Mesendoderm (in vitro differentiated cells): ENCODE measurements around the gene SPINK8.

Experiments
- DNase-seq: peaks from one replicate; pipeline ENCODE4 v3.0.0; 2013
- H2AK5ac ChIP-seq: 2 replicates; pipeline ENCODE4 v1.6.1; 2013; ENCODE audit warnings: low read length, inconsistent platforms
- H2BK120ac ChIP-seq: 2 replicates; pipeline ENCODE4 v1.6.1; 2013; ENCODE audit warnings: low read depth, mild to moderate bottlenecking, low read length, moderate library complexity, mixed read lengths
- H2BK15ac ChIP-seq: replicated peaks from 2 replicates; pipeline ENCODE4 v1.6.1; 2013; ENCODE audit warnings: low read depth, mild to moderate bottlenecking, moderate library complexity
- H2BK5ac ChIP-seq: 2 replicates; pipeline ENCODE4 v1.6.1; 2013; ENCODE audit warnings: low read length, inconsistent platforms
- H3K18ac ChIP-seq: 2 replicates; pipeline ENCODE4 v1.6.1; 2013; ENCODE audit warnings: mild to moderate bottlenecking, low read length, mixed read lengths
- H3K23ac ChIP-seq: one replicate; pipeline ENCODE4 v1.6.1; 2013; ENCODE audit warnings: low read length
- H3K27ac ChIP-seq: 2 replicates; pipeline ENCODE4 v1.5.1; 2013; ENCODE audit warnings: low read depth, mild to moderate bottlenecking, inconsistent platforms, low read length, moderate library complexity
- H3K27me3 ChIP-seq: 2 replicates; pipeline ENCODE4 v1.6.1; 2013; ENCODE audit warnings: low read length, control low read depth, mild to moderate bottlenecking, inconsistent platforms; ENCODE audit not compliant: insufficient read depth, poor library complexity
- H3K36me3 ChIP-seq: 2 replicates; pipeline ENCODE4 v1.6.1; 2013; ENCODE audit warnings: low read length, inconsistent platforms; ENCODE audit not compliant: control insufficient read depth, insufficient read depth
- H3K4ac ChIP-seq: one replicate; pipeline ENCODE4 v1.6.1; 2013; ENCODE audit warnings: low read depth, mild to moderate bottlenecking, low read length, moderate library complexity
- H3K4me1 ChIP-seq: 2 replicates; pipeline ENCODE4 v1.6.1; 2013; ENCODE audit warnings: low read depth, low read length, inconsistent platforms; ENCODE audit not compliant: control insufficient read depth
- H3K4me2 ChIP-seq: 2 replicates; pipeline ENCODE4 v1.6.1; 2013; ENCODE audit warnings: low read length
- H3K4me3 ChIP-seq: 2 replicates; pipeline ENCODE4 v1.5.1; 2013; ENCODE audit warnings: mild to moderate bottlenecking, low read length
- H3K56ac ChIP-seq: one replicate; pipeline ENCODE4 v1.6.1; 2013; ENCODE audit warnings: low read length
- H3K79me1 ChIP-seq: 2 replicates; pipeline ENCODE4 v1.6.1; 2013; ENCODE audit warnings: low read length, inconsistent platforms
- H3K79me2 ChIP-seq: 2 replicates; pipeline ENCODE4 v1.6.1; 2013; ENCODE audit warnings: mild to moderate bottlenecking, low read length; ENCODE audit not compliant: control insufficient read depth, insufficient read depth
- H3K9ac ChIP-seq: 2 replicates; pipeline ENCODE4 v1.6.1; 2013; ENCODE audit warnings: low read length, inconsistent platforms
- H4K5ac ChIP-seq: one replicate; pipeline ENCODE4 v1.6.1; 2013; ENCODE audit warnings: low read length
- H4K8ac ChIP-seq: one replicate; pipeline ENCODE4 v1.6.1; 2013; ENCODE audit warnings: low read depth, mild to moderate bottlenecking, control low read depth, low read length, moderate library complexity
- WGBS: extraction: QIAGEN DNeasy Blood & Tissue Kit; methylation state at CpG from one replicate; pipeline ENCODE4 v1.1.7; 2013; ENCODE audit warnings: low lambda C conversion rate, missing lambda C conversion rate; ENCODE audit not compliant: insufficient coverage; ENCODE audit errors: extremely low coverage; 5-methylcytosine and 5-hydroxymethylcytosine counted together

SPINK8 gene

DNA sequence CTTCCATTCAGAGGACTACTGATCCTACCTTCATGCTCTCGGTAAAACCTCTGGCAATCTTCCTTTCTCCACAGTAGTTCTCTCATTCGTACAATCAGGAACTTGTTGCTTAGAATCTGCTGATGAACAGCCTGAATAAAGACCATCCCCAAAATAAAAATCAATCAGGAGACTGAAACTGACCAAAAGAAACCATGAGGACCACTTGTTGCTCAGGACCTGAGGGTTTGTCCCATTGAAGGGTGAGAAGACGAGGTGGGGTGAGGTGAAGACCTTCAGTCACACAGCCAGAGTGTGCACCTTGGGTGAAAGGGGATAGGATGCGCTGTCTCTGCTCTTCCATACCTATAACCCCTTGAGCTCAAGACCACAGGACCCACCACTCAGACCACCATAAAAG, 36.8 kb downstream of the SPINK8 start:
- no peak overlapping the region for H4K8ac ChIP-seq
- H3K4me1 ChIP-seq: peaks cover 3% of the 10 kb centered on the region
- H4K5ac ChIP-seq: no peak overlapping the region
- H3K56ac ChIP-seq: no peak overlapping the region
- peaks cover 2% of the 10 kb centered on the region for H3K36me3 ChIP-seq
- peaks cover 2% of the 10 kb centered on the region for H3K79me2 ChIP-seq
- no peak overlapping the region for H3K4ac ChIP-seq
- no peak overlapping the region for H3K4me3 ChIP-seq
- no peak overlapping the region for H2BK120ac ChIP-seq
- no peaks in the 10 kb centered on the region for H3K27me3 ChIP-seq
- H3K27ac ChIP-seq: no peak overlapping the region
- H2BK5ac ChIP-seq: no peak overlapping the region
- no peak overlapping the region for H3K23ac ChIP-seq
- H3K18ac ChIP-seq: no peak overlapping the region
- H2AK5ac ChIP-seq: no peak overlapping the region
- DNase-seq: no peak
- H3K4me2 ChIP-seq: no peak overlapping the region
- H3K9ac ChIP-seq: no peak overlapping the region
- H2BK15ac ChIP-seq: no peak overlapping the region
- WGBS: no CpG with 5 or more reads among the region's 4 CpGs
- H3K79me1 ChIP-seq: peaks cover 8% of the 10 kb centered on the region

GRCh38 chr3:48294611-48295263, 38.7 kb downstream of the SPINK8 start:
- Histone ChIP-seq H4K8ac (no peak overlapping the region), H2AK5ac (no peak overlapping the region), H2BK5ac (no peak overlapping the region), H3K4me2 (no peak overlapping the region), H3K56ac (no peak overlapping the region), H3K79me1 (peaks cover 2% of the 10 kb centered on the region), H3K4me3 (no peak overlapping the region), H3K9ac (no peak overlapping the region), H3K27me3 (no peaks in the 10 kb centered on the region), H3K79me2 (peaks cover 2% of the 10 kb centered on the region), H2BK15ac (no peak overlapping the region), H3K18ac (no peak overlapping the region), H3K36me3 (peaks cover 2% of the 10 kb centered on the region), H2BK120ac (no peak overlapping the region), H3K27ac (no peak overlapping the region), H3K4me1 (no peaks in the 10 kb centered on the region), H3K4ac (no peak overlapping the region), H3K23ac (no peak overlapping the region), H4K5ac (no peak overlapping the region)
- no CpG with 5 or more reads among the region's 12 CpGs for WGBS
- DNase-seq: no peak

DNA sequence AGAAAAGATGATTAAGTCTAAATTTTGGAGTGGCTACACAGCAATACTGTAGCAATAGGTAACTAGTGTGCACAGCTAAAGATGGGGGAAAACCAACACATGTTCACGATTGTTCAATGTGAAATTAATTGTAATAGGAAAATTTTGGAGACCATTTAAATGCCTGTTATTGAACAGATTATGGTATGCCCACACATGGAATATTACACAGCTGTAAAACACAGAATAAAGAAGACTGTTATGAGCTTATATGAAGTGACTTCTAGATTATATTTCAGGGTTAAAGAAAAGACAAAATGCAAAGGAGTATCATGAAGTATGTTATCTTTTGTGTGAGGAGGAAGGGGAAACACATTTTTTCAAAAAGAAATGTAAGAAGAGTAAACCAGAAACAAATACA, 43.8 kb downstream of the SPINK8 start:
- Histone ChIP-seq H3K18ac (no peak overlapping the region), H3K4me1 (no peaks in the 10 kb centered on the region), H3K4me2 (no peak overlapping the region), H3K27me3 (no peaks in the 10 kb centered on the region), H3K27ac (no peak overlapping the region), H3K9ac (no peak overlapping the region), H3K79me1 (peaks cover 2% of the 10 kb centered on the region), H2BK5ac (no peak overlapping the region), H3K79me2 (no peaks in the 10 kb centered on the region), H4K8ac (no peak overlapping the region), H3K36me3 (no peaks in the 10 kb centered on the region), H3K4me3 (no peak overlapping the region), H3K4ac (no peak overlapping the region), H2BK15ac (no peak overlapping the region), H3K23ac (no peak overlapping the region), H4K5ac (no peak overlapping the region), H2AK5ac (no peak overlapping the region), H3K56ac (no peak overlapping the region), H2BK120ac (no peak overlapping the region)
- WGBS: no CpG with 5 or more reads among the region's 1 CpG
- no peak for DNase-seq

DNA sequence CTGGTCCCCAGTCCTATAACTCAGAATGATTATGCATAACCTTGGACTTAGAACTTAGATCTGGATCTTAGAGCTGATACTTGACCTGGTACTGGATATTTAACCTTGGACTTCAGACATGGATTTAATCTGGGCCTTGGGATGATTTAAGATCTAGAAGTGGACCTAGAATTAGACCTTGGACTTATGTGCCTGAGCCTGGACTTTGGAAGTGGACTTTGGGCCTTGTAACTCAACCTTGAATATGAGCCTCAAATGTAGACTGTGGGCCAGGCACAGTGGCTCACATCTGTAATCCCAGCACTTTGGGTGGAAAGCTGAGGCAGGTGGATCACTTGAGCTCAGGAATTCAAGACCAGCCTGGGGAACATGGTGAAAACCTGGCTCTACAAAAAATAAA, 46.4 kb downstream of the SPINK8 start:
- H3K4ac ChIP-seq: no peak overlapping the region
- no peak overlapping the region for H3K56ac ChIP-seq
- no peak overlapping the region for H3K4me2 ChIP-seq
- H3K9ac ChIP-seq: no peak overlapping the region
- H3K27me3 ChIP-seq: no peaks in the 10 kb centered on the region
- no peak overlapping the region for H2BK120ac ChIP-seq
- no peaks in the 10 kb centered on the region for H3K79me2 ChIP-seq
- H4K5ac ChIP-seq: no peak overlapping the region
- no peak overlapping the region for H3K18ac ChIP-seq
- H3K79me1 ChIP-seq: peaks cover 2% of the 10 kb centered on the region
- no peak overlapping the region for H3K4me3 ChIP-seq
- no peaks in the 10 kb centered on the region for H3K4me1 ChIP-seq
- no peak overlapping the region for H2BK15ac ChIP-seq
- H2BK5ac ChIP-seq: no peak overlapping the region
- DNase-seq: no peak
- no peak overlapping the region for H4K8ac ChIP-seq
- H3K36me3 ChIP-seq: no peaks in the 10 kb centered on the region
- H3K27ac ChIP-seq: no peak overlapping the region
- H2AK5ac ChIP-seq: no peak overlapping the region
- no peak overlapping the region for H3K23ac ChIP-seq

DNA sequence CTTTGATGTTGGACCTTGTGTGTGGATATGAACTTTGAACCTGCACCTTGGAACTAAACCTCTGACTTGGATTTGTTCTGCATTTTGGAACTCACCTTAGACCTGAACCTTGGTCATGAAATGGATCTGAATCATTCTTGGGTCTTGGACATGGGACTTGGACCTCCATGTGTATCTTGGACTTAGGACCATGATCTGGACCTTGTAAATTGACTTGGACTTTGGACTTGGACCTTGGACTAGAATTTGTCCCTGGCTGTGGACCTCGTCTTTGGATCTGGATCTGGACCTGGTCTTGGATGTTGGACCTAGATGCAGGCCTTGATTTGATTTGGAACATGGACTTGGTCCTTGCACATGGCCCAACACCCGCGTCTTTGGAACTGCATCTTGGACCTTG, 47.2 kb downstream of the SPINK8 start:
- Histone ChIP-seq H3K4me1 (no peaks in the 10 kb centered on the region), H3K79me1 (peaks cover 2% of the 10 kb centered on the region), H3K36me3 (no peaks in the 10 kb centered on the region), H3K79me2 (no peaks in the 10 kb centered on the region), H2BK15ac (no peak overlapping the region), H3K27me3 (no peaks in the 10 kb centered on the region), H3K4ac (no peak overlapping the region), H4K8ac (no peak overlapping the region), H4K5ac (no peak overlapping the region), H3K27ac (no peak overlapping the region), H2BK120ac (no peak overlapping the region), H3K4me3 (no peak overlapping the region), H3K9ac (no peak overlapping the region), H3K4me2 (no peak overlapping the region), H2BK5ac (no peak overlapping the region), H3K56ac (no peak overlapping the region), H3K23ac (no peak overlapping the region), H3K18ac (no peak overlapping the region), H2AK5ac (no peak overlapping the region)
- DNase-seq: no peak
- no CpG with 5 or more reads among the region's 3 CpGs for WGBS

- Histone ChIP-seq H3K56ac (no peak overlapping the region), H3K27ac (no peak overlapping the region), H4K5ac (no peak overlapping the region), H2AK5ac (no peak overlapping the region), H3K27me3 (no peaks in the 10 kb centered on the region), H3K9ac (no peak overlapping the region), H3K36me3 (no peaks in the 10 kb centered on the region), H3K23ac (no peak overlapping the region), H3K4me1 (no peaks in the 10 kb centered on the region), H4K8ac (no peak overlapping the region), H3K79me2 (no peaks in the 10 kb centered on the region), H3K4me3 (no peak overlapping the region), H3K18ac (no peak overlapping the region), H2BK15ac (no peak overlapping the region), H3K4me2 (no peak overlapping the region), H3K4ac (no peak overlapping the region), H2BK5ac (no peak overlapping the region), H3K79me1 (peaks cover 2% of the 10 kb centered on the region), H2BK120ac (no peak overlapping the region)
- DNase-seq: no peak
- no CpG with 5 or more reads among the region's 1 CpG for WGBS
Observed at GRCh38 chr3:48285675-48286074, 47.8 kb downstream of the SPINK8 start.
